Progenitor cell of endocrine pancreas (in vitro differentiated cells): Measurements from ENCODE around the gene LHFPL6. TPM values are rescaled to one million over a fixed set of nuclear protein-coding genes. Genes with fewer than 3 reads are reported as not detected.

Source experiments
- DNase-seq: peaks from one replicate; pipeline ENCODE4 v3.0.0; 2021; ENCODE audit warnings: low spot score; ENCODE audit not compliant: unreplicated experiment
- H3K27ac Mint-ChIP-seq: 2 replicates; pipeline ENCODE4 v1.8.0; 2021; ENCODE audit warnings: mild to moderate bottlenecking, moderate library complexity, mixed read lengths
- H3K27me3 Mint-ChIP-seq: 2 replicates; pipeline ENCODE4 v1.8.0; 2021; ENCODE audit warnings: mixed read lengths
- H3K36me3 Mint-ChIP-seq: 2 replicates; pipeline ENCODE4 v1.8.0; 2022; ENCODE audit warnings: mixed read lengths; ENCODE audit not compliant: insufficient read depth
- H3K4me1 Mint-ChIP-seq: 2 replicates; pipeline ENCODE4 v1.8.0; 2021; ENCODE audit warnings: low read depth, mixed read lengths
- H3K4me3 Mint-ChIP-seq: 2 replicates; pipeline ENCODE4 v1.8.0; 2021; ENCODE audit warnings: low read depth, mild to moderate bottlenecking, moderate library complexity, mixed read lengths
- H3K9me3 Mint-ChIP-seq: 2 replicates; pipeline ENCODE4 v1.8.0; 2021; ENCODE audit warnings: low read depth, mixed read lengths
- total RNA-seq: library from RNA; stranded (reverse); gene quantifications from 2 replicates; pipeline ENCODE4 v1.2.1, GENCODE V29; 2021
- TF ChIP-seq, protein P1 (sequence below): fragments of 200-600 bp; sonication (generic); IDR thresholded peaks from one replicate; pipeline ENCODE4 v1.5.0; 2021; ENCODE audit warnings: antibody characterized with exemption, mild to moderate bottlenecking; ENCODE audit not compliant: unreplicated experiment

Gene LHFPL6
- total RNA-seq, 1 donor from 2014 or later = 1.0 TPM

DNA sequence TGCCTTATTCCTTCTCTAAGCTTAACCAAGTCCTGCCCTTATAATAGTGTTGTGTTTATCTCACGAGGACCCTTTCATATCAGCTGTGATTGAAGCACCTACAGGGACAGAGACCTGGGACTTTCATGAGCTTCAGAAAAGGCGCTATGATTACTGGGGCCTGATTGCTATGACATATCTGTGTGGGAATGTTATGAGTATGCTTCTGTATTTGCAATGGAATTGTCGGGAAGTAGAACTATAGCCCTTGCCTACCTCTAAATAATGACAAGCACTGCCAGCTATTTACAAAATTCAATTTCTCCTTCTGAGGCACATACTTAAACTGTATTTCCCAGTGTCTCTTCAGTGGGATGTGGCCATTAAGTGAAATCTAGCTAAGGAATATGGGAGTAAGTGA is 191.5 kb downstream of the LHFPL6 start:
- H3K4me1 Mint-ChIP-seq = no peaks in the 10 kb centered on the region
- no peak overlapping the region for H3K4me3 Mint-ChIP-seq
- H3K36me3 Mint-ChIP-seq = no peaks in the 10 kb centered on the region
- H3K27ac Mint-ChIP-seq = no peak overlapping the region
- H3K27me3 Mint-ChIP-seq = peaks cover 10% of the 10 kb centered on the region
- H3K9me3 Mint-ChIP-seq = no peaks in the 10 kb centered on the region
- DNase-seq = no peak
- TF ChIP-seq, protein P1, sequence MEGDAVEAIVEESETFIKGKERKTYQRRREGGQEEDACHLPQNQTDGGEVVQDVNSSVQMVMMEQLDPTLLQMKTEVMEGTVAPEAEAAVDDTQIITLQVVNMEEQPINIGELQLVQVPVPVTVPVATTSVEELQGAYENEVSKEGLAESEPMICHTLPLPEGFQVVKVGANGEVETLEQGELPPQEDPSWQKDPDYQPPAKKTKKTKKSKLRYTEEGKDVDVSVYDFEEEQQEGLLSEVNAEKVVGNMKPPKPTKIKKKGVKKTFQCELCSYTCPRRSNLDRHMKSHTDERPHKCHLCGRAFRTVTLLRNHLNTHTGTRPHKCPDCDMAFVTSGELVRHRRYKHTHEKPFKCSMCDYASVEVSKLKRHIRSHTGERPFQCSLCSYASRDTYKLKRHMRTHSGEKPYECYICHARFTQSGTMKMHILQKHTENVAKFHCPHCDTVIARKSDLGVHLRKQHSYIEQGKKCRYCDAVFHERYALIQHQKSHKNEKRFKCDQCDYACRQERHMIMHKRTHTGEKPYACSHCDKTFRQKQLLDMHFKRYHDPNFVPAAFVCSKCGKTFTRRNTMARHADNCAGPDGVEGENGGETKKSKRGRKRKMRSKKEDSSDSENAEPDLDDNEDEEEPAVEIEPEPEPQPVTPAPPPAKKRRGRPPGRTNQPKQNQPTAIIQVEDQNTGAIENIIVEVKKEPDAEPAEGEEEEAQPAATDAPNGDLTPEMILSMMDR = no peak

DNA sequence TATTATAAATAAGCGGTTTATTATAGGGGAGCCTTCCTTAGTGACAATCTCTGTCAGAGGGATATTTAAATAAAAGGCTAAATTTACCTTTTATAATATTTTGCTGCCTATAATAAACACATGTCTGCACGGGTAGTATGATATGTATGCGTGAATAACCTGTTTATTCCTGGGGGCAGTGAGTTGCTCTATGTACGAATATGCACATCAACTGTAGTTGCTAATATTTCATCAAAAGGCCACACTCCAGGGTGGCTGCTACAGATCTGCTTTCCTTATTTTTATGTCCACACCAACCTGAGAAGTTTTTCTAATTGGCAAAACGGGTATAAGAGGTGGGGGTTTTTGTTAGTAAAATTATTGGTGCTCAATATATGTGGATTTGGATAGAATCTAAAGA is 192.0 kb downstream of the LHFPL6 start:
- H3K27ac Mint-ChIP-seq = no peak overlapping the region
- no peak overlapping the region for H3K4me3 Mint-ChIP-seq
- peaks cover 9% of the 10 kb centered on the region for H3K27me3 Mint-ChIP-seq
- DNase-seq = no peak
- H3K4me1 Mint-ChIP-seq = no peaks in the 10 kb centered on the region
- H3K36me3 Mint-ChIP-seq = no peaks in the 10 kb centered on the region
- no peaks in the 10 kb centered on the region for H3K9me3 Mint-ChIP-seq
- TF ChIP-seq, protein P1 = no peak

DNA sequence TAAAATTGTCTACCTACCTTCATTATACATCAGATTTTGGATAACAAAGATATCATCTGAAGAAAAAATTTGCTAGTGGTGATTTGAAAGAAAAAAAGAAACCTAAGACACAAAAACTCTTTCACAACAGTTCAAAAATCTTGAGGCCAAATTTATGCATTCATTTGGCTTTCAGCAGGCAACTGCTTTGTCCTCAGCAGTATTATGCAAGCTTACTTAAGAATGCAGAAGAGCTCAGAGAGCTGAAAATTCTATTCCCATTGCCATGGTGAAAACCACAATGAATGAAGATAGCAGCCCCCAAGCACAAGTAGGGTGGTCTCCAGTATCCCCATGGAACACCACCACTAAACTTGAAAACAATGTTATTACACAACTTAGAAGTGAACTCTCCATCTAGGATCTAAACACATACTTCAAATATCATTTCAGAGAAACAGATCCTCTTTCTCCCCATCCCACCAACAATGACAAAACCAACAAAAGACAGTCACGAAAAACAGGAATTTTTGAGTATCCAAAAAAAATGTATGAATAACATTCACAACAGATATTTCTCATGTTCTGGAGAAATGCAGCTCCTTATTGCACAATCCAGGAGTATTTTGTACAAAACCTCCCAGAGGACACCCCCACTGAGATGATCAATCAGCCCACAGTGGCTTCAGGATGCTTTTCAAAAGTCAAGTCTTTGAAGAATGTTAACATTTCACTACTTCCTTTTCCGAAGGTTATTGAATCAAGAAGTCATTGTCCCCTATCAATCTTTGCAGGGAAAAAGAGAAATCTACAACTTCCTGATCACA is 192.7 kb downstream of the LHFPL6 start:
- H3K27ac Mint-ChIP-seq = no peak overlapping the region
- no peak overlapping the region for H3K4me3 Mint-ChIP-seq
- H3K9me3 Mint-ChIP-seq = no peaks in the 10 kb centered on the region
- no peak for DNase-seq
- H3K27me3 Mint-ChIP-seq = peaks cover 3% of the 10 kb centered on the region
- no peaks in the 10 kb centered on the region for H3K36me3 Mint-ChIP-seq
- H3K4me1 Mint-ChIP-seq = no peaks in the 10 kb centered on the region
- TF ChIP-seq, protein P1 = no peak

DNA sequence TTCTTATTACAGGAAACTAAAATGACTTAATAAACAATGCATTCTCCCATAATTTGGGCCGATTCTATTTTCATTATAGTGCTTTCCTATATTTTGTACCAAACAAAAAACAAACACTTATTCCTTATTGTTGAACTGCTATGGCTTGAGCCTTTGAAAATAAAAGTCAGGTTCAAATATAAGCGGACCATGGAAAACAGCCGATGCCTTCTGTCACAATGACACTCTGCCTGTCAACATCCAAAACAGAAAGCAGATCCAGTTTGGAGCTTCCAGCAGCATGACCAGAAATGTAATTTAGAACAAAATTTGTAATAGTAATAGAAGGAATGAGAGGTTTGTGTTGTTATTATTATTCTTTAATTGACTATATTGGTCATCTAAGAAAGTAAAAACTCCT is 194.5 kb downstream of the LHFPL6 start:
- no peaks in the 10 kb centered on the region for H3K9me3 Mint-ChIP-seq
- H3K36me3 Mint-ChIP-seq = no peaks in the 10 kb centered on the region
- H3K4me3 Mint-ChIP-seq = no peak overlapping the region
- no peak overlapping the region for H3K27ac Mint-ChIP-seq
- TF ChIP-seq, protein P1 = no peak
- peaks cover 3% of the 10 kb centered on the region for H3K27me3 Mint-ChIP-seq
- H3K4me1 Mint-ChIP-seq = peaks cover 5% of the 10 kb centered on the region
- DNase-seq = no peak

DNA sequence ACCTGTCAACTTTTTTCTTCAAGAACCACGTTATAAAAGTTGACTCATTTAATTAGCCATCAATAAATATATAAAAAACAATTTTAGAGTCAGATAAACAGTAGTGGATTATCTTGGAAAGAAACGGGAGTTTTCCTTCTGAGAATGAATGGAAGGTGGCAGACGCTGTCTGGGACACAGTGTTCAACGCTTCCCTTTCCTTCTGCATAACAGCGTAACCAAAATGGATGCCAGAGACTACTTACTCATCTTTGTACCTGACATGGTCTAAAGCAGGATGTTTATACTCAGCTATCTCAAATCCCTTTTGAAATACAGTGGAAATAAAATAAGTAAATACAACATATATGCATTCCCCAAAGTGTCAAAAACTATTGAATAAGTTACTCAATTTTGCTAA is 195.2 kb downstream of the LHFPL6 start:
- TF ChIP-seq, protein P1 = no peak
- Mint-ChIP-seq H3K27ac (no peak overlapping the region), H3K27me3 (peaks cover 3% of the 10 kb centered on the region), H3K9me3 (no peaks in the 10 kb centered on the region), H3K36me3 (no peaks in the 10 kb centered on the region), H3K4me3 (no peak overlapping the region), H3K4me1 (peaks cover 5% of the 10 kb centered on the region)
- no peak for DNase-seq
